A549 treated with dexamethasone at 1 μM for 4 hours (cell line): ENCODE results near the gene ADGRF3. TPM values are rescaled to one million over a fixed set of nuclear protein-coding genes. Genes with fewer than 3 reads are reported as not detected.

Experiments used
- total RNA-seq: library from RNA; stranded (reverse); fragments of 200-300 nt; extraction: Qiagen RNA extraction; gene quantifications from 5 replicates; pipeline ENCODE4 v1.2.3, GENCODE V29; 2022

The ADGRF3 gene, protein sequence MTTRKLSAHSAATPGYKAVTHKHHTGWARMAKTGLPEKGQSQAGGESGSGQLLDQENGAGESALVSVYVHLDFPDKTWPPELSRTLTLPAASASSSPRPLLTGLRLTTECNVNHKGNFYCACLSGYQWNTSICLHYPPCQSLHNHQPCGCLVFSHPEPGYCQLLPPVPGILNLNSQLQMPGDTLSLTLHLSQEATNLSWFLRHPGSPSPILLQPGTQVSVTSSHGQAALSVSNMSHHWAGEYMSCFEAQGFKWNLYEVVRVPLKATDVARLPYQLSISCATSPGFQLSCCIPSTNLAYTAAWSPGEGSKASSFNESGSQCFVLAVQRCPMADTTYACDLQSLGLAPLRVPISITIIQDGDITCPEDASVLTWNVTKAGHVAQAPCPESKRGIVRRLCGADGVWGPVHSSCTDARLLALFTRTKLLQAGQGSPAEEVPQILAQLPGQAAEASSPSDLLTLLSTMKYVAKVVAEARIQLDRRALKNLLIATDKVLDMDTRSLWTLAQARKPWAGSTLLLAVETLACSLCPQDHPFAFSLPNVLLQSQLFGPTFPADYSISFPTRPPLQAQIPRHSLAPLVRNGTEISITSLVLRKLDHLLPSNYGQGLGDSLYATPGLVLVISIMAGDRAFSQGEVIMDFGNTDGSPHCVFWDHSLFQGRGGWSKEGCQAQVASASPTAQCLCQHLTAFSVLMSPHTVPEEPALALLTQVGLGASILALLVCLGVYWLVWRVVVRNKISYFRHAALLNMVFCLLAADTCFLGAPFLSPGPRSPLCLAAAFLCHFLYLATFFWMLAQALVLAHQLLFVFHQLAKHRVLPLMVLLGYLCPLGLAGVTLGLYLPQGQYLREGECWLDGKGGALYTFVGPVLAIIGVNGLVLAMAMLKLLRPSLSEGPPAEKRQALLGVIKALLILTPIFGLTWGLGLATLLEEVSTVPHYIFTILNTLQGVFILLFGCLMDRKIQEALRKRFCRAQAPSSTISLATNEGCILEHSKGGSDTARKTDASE
- 0.08 to 0.17 TPM (median 0.11 TPM) in 5 replicates for total RNA-seq

DNA sequence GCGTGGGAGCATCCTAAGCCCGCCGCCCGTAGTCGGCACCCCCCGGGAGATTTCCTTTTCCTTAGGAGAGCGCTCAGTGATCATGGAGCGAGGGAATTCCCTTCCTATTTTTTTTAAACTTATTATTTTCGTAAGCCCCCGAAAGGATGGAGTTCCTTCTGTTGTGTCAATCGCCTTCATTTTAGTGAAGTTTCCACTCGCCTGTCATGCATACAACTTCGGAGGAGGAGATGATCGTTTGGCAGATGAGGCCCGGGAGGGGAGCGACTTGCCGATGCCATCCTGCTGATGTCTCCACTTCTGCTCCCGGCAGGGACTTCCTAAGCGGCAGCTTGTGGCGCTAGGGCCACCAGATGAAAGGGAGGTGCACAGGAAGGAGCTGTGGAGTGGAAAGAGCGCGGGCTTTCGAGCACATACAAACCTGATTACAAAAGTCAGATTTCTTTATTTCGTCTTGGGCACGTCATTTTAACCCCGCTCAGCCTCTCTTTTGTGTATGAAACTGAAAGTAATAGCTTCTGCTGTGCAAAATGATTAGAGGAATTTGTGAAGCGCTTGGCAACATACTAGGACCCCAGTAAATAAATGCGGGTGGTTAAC lies at the start of gene ADGRF3:
ADGRF3 (minus strand) TSS at position 336 of the 600 bp plus-strand sequence. CDS start 555 bp downstream, outside the sequence.

GRCh38 chr2:26345545-26346453 lies 790 bp downstream of the ADGRF3 start, which contains the start of gene SELENOI:
Gene SELENOI (plus strand): TSS chr2:26346143. CDS start chr2:26346233, 90 bp downstream.

Other genes with a start within 250 kb of the ADGRF3 start
- gene GAREM2, start 173.7 kb downstream of the ADGRF3 start, total RNA-seq: 4.4 to 8.7 TPM (median 7.2 TPM) in 5 replicates
- 128 to 137 TPM (median 133 TPM) in 5 replicates for gene HADHA, start 102.2 kb downstream of the ADGRF3 start, total RNA-seq
- 87.3 to 100 TPM (median 98.9 TPM) in 5 replicates for gene HADHB, start 101.8 kb downstream of the ADGRF3 start, total RNA-seq
- gene SELENOI, start 646 bp downstream of the ADGRF3 start, total RNA-seq: 13.4 to 19.9 TPM (median 17.4 TPM) in 5 replicates
- 0.07 to 0.36 TPM (median 0.15 TPM) in 5 replicates for gene DRC1, start 55.1 kb upstream of the ADGRF3 start, total RNA-seq
- gene OTOF, start 131.3 kb upstream of the ADGRF3 start, total RNA-seq: 0.06 to 0.44 TPM (median 0.19 TPM) in 5 replicates